CD4-positive, alpha-beta T cell (primary cell): Measurements from ENCODE around the gene C4orf50. TPM values are rescaled to one million over a fixed set of nuclear protein-coding genes. Genes with fewer than 3 reads are reported as not detected.

ENCODE experiments used
- ATAC-seq: fragments of 200-7000 bp; cut with Tn5 transposase; one replicate; pipeline ENCODE4 v1.10.0; 2022; ENCODE audit warnings: mild to moderate bottlenecking; ENCODE audit not compliant: poor library complexity
- CTCF ChIA-PET: fragments of 350-600 bp; sonication (Branson Sonifier 250); formaldehyde crosslinking; loops from one replicate; lab custom pipeline; 2021; ENCODE audit warnings: antibody characterized with exemption, inconsistent platforms; lab: Charles Lee
- POLR2A ChIA-PET: fragments of 350-600 bp; sonication (Branson Sonifier 250); formaldehyde crosslinking; loops from one replicate; lab custom pipeline; 2021; ENCODE audit warnings: antibody characterized with exemption, inconsistent platforms; lab: Charles Lee
- DNase-seq, 14 experiments: peaks; one replicate each; pipeline ENCODE4 v3.0.0-alpha.2; 2013 to 2020; ENCODE audit warnings: mixed read lengths in 2 of 14
- H3K27ac ChIP-seq, 2 donors: one replicate each; pipeline versions ENCODE4 v1.5.1 to v1.7.0; 2013; ENCODE audit warnings: low read length in 2 of 2, low read depth in 1 of 2, mild to moderate bottlenecking in 1 of 2
- H3K27me3 ChIP-seq, 2 experiments: 1 replicate in 1 of 2; 2 replicates in 1 of 2; pipeline versions ENCODE4 v1.6.1 to v1.7.0; 2013; ENCODE audit warnings: low read length in 2 of 2, control low read depth in 1 of 2, mild to moderate bottlenecking in 1 of 2, moderate library complexity in 1 of 2; ENCODE audit not compliant: insufficient read depth in 2 of 2, control insufficient read depth in 1 of 2
- H3K36me3 ChIP-seq: one replicate; pipeline ENCODE4 v1.6.1; 2013; ENCODE audit warnings: low read length, control low read depth; ENCODE audit not compliant: insufficient read depth
- H3K4me1 ChIP-seq: one replicate; pipeline ENCODE4 v1.6.1; 2013; ENCODE audit warnings: low read length, control low read depth; ENCODE audit not compliant: insufficient read depth
- H3K4me3 ChIP-seq: one replicate; pipeline ENCODE4 v1.5.1; 2013; ENCODE audit warnings: mild to moderate bottlenecking, low read length, moderate library complexity
- H3K9me3 ChIP-seq, 2 experiments: 1 replicate in 1 of 2; 2 replicates in 1 of 2; pipeline versions ENCODE4 v1.6.1 to v1.7.0; 2013; ENCODE audit warnings: low read length in 2 of 2, mild to moderate bottlenecking in 2 of 2, control low read depth in 1 of 2, moderate library complexity in 1 of 2; ENCODE audit not compliant: control insufficient read depth in 1 of 2, insufficient read depth in 1 of 2
- H3K27ac Mint-ChIP-seq: one replicate; pipeline ENCODE4 v1.8.0; 2020; ENCODE audit warnings: mixed read lengths
- H3K27me3 Mint-ChIP-seq: one replicate; pipeline ENCODE4 v1.8.0; 2021; ENCODE audit warnings: mixed read lengths
- H3K36me3 Mint-ChIP-seq: one replicate; pipeline ENCODE4 v1.8.0; 2021; ENCODE audit warnings: low read depth, mixed read lengths
- H3K4me1 Mint-ChIP-seq: one replicate; pipeline ENCODE4 v1.8.0; 2021; ENCODE audit warnings: low read depth, mixed read lengths
- H3K4me3 Mint-ChIP-seq: one replicate; pipeline ENCODE4 v1.8.0; 2020; ENCODE audit warnings: mild to moderate bottlenecking, mixed read lengths
- H3K9me3 Mint-ChIP-seq: one replicate; pipeline ENCODE4 v1.8.0; 2020; ENCODE audit warnings: mixed read lengths
- CTCF ChIP-seq: fragments of 200-600 bp; IDR thresholded peaks from one replicate; pipeline ENCODE4 v1.8.0; 2022; ENCODE audit warnings: antibody characterized with exemption, mild to moderate bottlenecking
- intact Hi-C, 2 experiments: fragments of 100-400 bp; cut with DNase I in 1 of 2; cut with micrococcal nuclease in 1 of 2; formaldehyde crosslinking; loops; one replicate each; pipeline versions ENCODE4 v1.15.1 to v1.9.0; 2023 to 2025; cut with DNase I, micrococcal nuclease
- total RNA-seq, 174 experiments: library from RNA in 2 of 174; stranded (reverse) in 2 of 174; gene quantifications; one replicate each; pipeline ENCODE4 v1.2.3 and lab custom pipeline; 2021 to 2026

C4orf50 gene
- total RNA-seq, 2 experiments from 2014 or later = 0.16 to 0.20 TPM

- Mint-ChIP-seq H3K9me3 (peaks cover 10% of the 10 kb centered on the region), H3K4me1 (no peaks in the 10 kb centered on the region), H3K27me3 (no peaks in the 10 kb centered on the region), H3K4me3 (no peak overlapping the region), H3K27ac (no peak overlapping the region), H3K36me3 (no peaks in the 10 kb centered on the region)
- intact Hi-C loops = no loop called here
- Histone ChIP-seq H3K9me3 (peaks cover 39 to 83% of the 10 kb centered on the region in 2 experiments), H3K27me3 (no peaks in the 10 kb centered on the region), H3K4me3 (no peak overlapping the region), H3K27ac (no peak overlapping the region), H3K4me1 (no peaks in the 10 kb centered on the region), H3K36me3 (peaks cover 19% of the 10 kb centered on the region)
- CTCF ChIA-PET = no interaction called here
- POLR2A ChIA-PET = no interaction called here
- DNase-seq (no peak), ATAC-seq (no peak)
- TF ChIP-seq CTCF = no peak
Observed at GRCh38 chr4:6059375-6059805, 41.2 kb upstream of the C4orf50 start.

- no peak overlapping the region for H3K4me3 ChIP-seq
- Mint-ChIP-seq H3K27ac (no peak overlapping the region), H3K9me3 (peaks cover 10% of the 10 kb centered on the region), H3K4me1 (no peaks in the 10 kb centered on the region), H3K36me3 (no peaks in the 10 kb centered on the region), H3K27me3 (no peaks in the 10 kb centered on the region), H3K4me3 (no peak overlapping the region)
- H3K27ac ChIP-seq = no peak overlapping the region
- ATAC-seq (no peak), DNase-seq (no peak)
- CTCF ChIA-PET = no interaction called here
- H3K36me3 ChIP-seq = peaks cover 19% of the 10 kb centered on the region
- H3K27me3 ChIP-seq = no peaks in the 10 kb centered on the region
- TF ChIP-seq CTCF = no peak
- intact Hi-C loops = no loop called here
- H3K9me3 ChIP-seq = peaks cover 39 to 83% of the 10 kb centered on the region in 2 experiments
- H3K4me1 ChIP-seq = no peaks in the 10 kb centered on the region
- POLR2A ChIA-PET = no interaction called here
Observed at GRCh38 chr4:6058531-6059374, 40.5 kb upstream of the C4orf50 start.

- ChIA-PET POLR2A (no interaction called here), CTCF (no interaction called here)
- Mint-ChIP-seq H3K4me3 (no peak overlapping the region), H3K36me3 (no peaks in the 10 kb centered on the region), H3K27ac (no peak overlapping the region), H3K4me1 (no peaks in the 10 kb centered on the region), H3K27me3 (no peaks in the 10 kb centered on the region), H3K9me3 (peaks cover 10% of the 10 kb centered on the region)
- intact Hi-C loops = no loop called here
- ATAC-seq (no peak), DNase-seq (no peak)
- no peaks in the 10 kb centered on the region for H3K4me1 ChIP-seq
- H3K9me3 ChIP-seq = peaks cover 39 to 76% of the 10 kb centered on the region in 2 experiments
- H3K36me3 ChIP-seq = peaks cover 19% of the 10 kb centered on the region
- no peaks in the 10 kb centered on the region for H3K27me3 ChIP-seq
- no peak overlapping the region for H3K27ac ChIP-seq
- no peak overlapping the region for H3K4me3 ChIP-seq
- no peak for TF ChIP-seq CTCF
Observed at GRCh38 chr4:6056976-6057766, 38.9 kb upstream of the C4orf50 start.
